ENCODE data around the gene TK2.
"Not testable (repeated sequence)": the region's sequence is repeated elsewhere in the genome, so short reads cannot be mapped to it uniquely, and the experiment has no call there.

TK2 gene

DNA sequence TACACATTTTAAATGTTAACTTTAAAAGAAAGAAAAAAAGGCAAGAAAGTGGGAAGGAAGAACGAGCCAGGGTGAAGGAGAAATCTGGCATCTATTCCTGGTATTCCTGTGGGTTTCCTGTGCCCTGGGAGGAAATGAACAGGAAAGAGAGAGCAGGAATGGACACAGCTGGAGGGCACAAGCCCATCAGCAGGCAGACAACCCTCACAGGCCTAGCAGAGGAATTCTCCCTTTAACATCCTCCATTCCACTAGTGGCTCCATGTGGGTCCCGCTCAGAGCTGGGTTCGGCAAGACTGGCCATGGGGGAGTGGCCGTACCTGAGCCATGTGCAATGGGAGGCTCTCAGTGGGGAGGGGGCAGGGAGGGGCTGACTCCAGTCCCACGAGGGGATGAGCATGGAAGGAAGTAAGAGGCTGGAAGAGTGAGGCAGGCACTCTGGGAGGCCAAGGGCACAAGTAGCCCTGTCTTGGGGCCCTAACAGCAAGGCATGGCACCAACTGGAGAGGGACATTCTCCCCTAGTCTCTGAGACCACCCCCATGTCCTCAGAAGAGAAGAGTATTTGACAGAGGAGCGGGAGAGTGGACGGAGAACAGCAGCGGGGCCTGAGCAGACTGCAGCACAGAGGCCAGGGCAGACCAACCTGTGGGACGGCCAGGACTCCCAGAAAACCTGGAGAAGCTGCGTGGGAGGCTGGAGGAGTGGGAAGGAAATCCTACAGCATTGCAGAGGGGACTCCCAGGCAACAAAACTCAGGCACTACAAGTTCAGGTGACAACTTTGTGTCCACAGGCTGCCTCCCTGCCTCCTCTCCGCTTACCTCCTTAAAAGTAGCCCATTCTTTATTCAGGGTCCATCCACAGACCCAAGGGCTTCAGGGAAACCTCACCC, 30.2 kb downstream of the TK2 start:
- DNase-seq (ENCODE audit: low read depth), result no peak

DNA sequence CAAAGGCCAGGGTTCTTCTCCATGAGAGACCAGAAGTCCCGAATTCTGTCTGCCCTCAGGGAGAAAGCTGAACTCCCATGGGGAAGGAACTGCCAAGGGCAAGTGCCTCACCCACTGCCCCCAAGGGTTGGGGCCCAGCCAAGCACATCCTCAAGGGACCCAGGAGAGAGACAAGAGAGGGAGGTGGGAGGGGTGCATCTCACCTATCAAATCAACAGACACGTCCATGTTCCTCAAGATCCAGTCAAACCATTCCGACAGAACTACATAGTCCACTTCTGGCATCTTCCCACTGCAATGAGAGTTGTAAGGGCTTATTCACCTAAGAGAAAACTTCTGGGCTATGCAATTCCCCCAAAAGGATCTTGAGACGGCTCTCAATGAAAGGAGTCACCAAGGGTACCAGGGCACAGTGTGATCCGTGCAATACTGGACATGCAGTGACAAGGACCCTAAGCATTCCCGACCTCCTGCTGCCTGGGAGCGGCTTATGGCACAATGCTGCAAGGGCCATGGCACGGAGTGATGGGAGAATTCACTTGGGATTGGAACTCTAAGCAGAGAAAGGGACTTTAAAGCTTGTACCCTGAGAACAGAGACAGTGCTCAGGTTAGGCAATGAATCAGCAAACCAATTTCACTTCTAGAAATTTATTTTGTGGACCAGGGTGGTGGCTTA, 32.2 kb downstream of the TK2 start:
- DNase-seq (ENCODE audit: low read depth), result no peak

DNA sequence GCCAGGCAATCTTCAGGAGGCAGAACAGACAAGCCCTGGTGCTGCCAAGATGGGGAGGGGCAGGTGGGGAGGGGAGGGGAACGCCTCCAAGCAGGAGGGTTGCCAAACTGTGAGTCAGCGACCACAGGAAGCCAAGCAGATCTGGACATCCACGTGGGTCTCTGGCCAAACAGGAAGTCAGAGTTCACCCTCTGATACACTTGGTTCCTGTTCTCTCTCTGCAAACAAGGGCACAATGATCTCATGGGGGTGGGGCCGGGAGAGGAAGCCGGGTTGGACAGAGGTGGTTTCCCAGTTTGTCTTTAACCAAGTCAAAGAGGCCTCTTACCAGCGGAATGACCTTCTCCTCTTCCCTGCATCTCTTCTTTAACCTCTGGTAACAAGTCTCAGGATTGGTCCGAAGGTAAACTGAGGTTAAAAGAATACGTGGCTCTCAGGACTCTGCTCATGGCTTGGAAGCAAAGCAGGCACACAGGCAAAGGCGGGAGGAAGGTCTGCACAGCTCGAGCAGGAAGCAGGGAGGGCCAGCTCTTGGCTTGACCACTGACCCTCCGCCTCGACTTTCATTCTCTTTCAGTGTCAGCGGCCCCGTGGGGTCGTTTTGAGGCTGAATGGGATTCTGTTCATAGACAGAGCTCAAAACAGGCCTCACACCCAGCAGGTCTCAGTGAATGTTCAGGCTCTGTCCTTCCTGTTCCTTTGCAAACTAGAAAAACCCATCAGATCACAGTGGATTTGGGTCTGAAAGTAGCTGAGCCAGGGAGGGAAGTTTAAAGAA, 32.9 kb downstream of the TK2 start:
- peak; percentile 68 for DNase-seq (ENCODE audit: low read depth)

DNA sequence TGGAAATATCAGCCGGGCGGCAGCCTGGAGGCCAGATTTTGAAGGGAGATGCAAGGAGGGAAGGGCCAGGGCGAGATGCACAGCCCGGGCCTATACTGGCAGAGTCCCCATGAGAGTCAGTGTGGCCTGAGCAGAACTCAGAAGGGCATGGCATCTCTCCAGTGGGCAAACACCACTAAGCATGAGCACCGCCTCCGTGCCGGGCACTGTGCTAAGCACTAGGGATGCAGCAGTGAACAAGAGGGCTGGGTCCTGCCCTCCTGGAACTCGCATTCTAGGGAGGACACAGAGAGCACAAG, 33.5 kb downstream of the TK2 start:
- no peak for DNase-seq (ENCODE audit: low read depth)

DNA sequence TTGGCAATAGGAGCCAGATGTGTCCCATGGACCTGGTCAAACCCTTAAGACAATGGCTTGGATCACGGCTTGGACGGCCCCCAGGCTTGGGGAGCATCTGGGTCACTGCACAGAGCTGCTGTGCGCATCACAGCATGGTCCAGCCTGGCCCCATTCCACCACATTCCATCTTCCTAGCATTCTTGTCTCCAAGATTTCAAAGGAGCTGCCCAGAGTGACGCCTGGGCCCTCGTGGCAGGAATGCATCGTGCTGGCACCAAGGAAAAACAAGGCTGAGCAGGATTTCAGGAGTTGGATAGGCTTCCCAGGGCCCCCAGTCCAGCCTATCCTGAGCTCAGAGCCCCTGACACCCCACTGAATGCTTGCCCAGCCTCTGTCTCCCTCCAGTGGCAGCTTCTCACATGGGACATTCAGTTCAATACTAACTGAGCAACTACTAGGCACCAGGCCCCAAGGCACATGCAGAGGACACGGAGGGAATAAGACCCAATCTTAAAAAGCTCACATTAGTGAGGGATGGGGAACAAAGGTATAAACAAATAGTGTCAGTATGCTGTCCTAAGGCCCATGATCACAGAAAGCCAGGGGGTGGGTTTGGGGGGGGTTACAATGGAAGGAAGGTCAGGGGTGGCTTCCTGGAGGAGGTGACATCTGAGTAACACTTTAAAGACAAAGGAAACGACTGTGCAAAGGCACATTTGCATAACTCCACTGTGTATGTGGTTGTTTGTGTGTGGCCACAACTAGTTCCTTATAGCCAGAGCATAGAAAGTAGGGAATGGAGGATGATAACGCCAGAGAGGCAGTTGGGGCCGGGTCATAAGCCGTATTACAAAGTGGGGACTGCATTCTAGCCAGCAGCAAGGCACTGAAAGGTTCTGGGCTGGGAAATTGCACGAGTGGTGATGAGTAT, 34.1 kb downstream of the TK2 start:
- no peak for DNase-seq (ENCODE audit: low read depth)

DNA sequence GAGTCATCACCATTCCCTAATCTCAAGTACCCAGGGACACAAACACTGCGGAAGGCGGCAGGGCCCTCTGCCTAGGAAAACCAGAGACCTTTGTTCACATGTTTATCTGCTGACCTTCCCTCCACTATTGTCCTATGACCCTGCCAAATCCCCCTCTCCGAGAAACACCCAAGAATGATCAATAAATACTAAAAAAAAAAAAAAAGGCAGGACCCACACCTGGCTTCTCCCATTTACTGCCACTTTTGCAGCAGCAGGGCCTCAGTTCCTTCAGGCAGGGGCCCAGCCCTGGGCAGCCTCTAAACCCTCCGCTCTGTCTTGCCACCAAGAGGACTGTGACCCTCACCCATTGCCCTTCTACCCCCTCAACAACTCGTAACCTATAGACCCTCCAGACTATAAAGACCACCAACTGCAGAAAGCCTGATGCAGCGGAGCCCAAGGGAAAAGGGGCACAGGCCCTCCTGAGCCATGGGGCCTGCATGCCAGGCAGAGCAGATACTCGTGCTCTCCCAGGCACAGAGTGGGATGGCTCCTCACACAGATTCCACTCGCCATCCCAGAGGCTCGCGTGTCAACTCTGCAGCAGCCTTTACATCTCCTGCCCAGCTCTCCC, 34.8 kb downstream of the TK2 start:
- not testable (repeated sequence) for DNase-seq (ENCODE audit: low read depth)

DNA sequence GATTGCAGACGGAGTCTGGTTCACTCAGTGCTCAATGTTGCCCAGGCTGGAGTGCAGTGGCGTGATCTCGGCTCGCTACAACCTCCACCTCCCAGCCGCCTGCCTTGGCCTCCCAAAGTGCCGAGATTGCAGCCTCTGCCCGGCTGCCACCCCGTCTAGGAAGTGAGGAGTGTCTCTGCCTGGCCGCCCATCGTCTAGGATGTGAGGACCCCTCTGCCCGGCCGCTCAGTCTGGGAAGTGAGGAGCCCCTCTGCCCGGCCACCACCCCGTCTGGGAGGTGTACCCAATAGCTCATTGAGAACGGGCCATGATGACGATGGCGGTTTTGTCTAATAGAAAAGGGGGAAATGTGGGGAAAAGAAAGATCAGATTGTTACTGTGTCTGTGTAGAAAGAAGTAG, 35.5 kb downstream of the TK2 start:
- DNase-seq (ENCODE audit: low read depth), result not testable (repeated sequence)

DNA sequence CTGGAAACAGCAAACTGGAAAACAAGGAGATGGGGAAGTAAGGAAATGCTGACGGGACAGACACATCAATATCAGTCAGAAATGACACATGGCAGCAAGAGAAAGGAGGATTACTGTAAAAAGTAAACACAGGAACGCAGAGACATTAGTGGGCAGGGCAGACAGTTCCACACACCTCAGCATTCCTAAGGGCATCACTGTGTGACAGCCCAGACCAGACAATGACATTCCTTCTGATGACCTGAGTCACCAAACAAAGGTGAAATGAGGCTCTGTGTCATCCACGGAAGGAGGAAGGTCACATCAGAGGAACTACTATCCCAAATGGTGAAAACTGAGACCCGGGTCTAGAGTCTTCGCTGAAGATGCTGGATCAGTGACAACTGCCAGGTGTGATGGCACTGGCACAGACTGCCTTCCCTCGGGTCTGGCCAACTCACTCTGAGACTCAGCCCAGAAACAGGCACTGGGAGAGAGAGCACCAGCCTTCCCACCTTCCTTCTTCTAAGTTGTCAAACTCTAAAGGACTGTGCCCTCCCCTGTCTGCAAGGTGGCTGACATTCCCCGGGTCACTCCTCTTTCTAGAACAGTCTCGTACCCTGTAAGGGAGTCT, 36.7 kb downstream of the TK2 start:
- DNase-seq (ENCODE audit: low read depth), result no peak

DNA sequence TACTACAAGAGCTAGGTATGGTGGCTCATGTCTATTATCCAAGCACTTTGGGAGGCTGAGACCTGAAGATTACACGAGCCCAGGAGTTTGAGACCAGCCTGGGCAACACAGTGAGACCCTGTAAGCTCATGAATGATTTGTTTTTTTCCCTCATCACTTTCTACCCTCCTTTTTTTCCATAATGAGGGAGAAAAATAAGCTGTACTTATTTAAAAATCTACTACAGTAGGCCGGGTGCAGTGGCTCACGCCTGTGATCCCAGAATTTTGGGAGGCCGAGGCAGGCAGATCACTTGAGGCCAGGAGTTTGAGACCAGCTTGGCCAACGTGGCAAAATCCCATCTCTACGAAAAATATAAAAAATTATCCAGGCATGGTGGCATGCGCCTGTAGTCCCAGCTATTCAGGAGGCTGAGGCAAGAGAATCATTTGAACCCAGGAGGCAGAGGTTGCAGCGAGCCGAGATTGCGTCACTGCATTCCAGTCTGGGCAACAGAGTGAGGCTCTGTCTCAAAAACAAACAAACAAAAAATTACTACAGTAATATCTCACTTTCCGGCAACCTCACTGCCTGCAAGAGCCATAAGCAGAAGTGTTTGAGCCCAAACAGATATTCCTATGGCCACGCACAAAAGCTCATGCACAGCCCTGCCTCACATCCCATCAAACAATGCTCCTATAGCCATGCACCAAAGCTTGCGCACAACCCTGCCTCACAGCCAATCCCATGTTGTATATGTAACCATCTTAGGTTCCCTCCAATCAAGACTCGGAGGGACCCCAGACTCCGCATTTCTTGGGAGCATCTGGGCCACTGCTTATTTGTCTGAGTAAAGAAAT, 37.4 kb downstream of the TK2 start:
- DNase-seq (ENCODE audit: low read depth), result no peak

DNA sequence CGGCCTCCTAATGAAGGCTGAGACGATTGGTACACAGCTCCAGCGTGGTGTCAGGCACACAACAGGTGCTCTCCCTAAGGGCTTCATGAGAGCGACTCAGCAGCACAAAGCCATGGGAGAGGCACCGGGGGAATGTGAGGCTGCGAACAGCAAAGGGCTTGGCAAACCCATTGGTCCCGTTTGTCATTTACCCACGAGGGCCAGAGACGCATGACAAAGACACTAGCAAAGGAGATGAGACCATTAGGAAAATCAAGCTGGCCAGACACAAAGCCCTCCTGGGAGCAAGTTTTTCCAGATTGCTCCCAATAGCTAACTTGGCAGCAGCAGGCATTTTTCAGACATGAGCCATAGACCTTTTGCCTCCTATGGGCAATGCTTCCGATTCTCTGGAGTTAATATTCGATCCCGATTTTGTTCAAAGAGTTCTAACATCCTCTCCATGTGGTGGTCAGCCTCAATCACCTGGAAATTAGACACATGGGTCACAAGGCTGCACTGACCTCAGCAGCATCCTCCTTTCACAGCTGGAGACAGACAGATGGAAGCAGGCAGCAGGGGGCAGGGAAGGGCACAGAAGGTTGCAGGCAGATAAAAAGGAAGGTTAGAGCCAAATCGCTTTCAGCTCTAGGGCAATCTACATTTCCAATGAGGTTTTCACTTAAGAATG, 38.2 kb downstream of the TK2 start:
- no peak for DNase-seq (ENCODE audit: low read depth)

DNA sequence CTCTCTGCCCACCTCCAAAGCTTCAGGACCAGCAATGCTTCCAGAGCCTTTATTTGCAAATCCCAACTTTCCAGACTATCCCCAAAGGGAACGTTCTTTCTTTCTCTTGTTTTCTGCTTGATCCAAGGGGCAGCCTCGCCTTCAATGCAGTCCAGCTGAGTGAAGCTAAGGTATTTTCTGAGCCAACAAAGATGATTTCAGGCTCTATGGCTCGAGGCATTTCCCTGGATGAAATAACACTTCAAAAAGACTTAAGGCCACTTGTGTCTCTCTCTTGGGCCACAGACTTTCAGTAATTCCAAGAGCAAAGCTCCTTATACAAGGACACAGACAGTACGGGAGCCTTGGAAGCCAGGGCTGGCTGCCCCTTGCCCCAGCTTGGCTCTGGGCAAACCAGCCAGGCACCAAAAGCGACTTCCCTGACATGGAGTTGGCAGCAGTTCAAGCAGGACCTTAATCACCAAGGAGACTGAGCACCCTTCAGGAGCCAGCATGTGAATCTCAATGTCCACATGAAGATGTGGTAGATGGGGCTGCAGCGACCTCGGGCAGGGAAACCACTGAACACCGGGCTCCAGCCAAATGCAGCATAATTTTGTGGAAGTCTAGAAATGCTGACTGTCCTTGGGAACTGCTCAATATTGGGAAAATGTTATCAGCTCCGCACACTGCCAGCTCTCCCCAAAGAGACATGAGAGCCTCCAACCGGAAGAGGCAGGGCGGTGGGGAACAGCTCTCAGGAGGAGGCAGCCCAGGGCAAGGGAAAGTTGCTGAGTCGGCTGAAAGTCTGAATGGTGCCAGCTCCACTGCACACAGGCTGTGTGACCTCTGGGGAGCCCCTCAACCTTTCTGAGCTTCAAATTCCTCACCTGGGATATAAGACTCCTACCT, 39.0 kb downstream of the TK2 start:
- no peak for DNase-seq (ENCODE audit: low read depth)

DNA sequence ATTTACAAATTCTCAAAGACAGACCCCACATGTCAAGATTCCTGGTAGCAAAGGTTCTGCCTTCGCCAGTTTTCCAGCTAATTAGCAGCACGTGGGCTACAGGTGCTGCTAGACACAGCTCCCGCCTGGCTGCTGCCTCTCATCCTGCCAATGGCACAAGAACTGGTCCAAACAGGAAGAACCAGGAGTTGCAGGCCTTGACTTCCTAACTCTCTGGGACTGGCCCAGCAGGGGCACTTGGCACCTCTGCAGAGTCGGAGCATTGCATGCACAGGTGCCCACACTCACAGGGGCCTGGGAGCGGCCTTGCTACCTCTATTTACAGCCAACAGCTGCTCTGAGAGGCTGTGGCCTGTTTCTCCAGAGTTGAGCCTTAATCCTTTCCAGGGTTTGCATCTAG, 39.6 kb downstream of the TK2 start:
- no peak for DNase-seq (ENCODE audit: low read depth)

DNA sequence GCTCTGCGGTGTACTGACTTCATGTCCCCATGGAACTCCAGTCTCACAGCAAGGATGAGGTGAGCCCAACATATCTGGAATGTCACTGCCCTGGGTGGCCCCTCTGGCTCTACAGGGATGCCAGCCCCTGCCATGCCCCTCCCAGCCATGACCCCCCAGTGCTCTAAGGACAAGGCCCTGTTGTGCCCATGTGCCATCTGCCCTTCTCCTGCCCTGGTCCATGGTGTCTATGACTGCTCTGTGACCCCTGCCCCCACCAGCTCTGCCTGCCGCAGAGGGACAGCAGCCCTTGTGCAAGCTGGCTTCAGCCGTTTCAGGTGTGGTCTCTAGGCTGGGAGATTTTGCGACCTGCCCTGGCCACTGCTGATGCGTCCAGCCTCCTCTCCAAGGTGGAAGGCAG, 40.3 kb downstream of the TK2 start:
- DNase-seq (ENCODE audit: low read depth), result no peak

DNA sequence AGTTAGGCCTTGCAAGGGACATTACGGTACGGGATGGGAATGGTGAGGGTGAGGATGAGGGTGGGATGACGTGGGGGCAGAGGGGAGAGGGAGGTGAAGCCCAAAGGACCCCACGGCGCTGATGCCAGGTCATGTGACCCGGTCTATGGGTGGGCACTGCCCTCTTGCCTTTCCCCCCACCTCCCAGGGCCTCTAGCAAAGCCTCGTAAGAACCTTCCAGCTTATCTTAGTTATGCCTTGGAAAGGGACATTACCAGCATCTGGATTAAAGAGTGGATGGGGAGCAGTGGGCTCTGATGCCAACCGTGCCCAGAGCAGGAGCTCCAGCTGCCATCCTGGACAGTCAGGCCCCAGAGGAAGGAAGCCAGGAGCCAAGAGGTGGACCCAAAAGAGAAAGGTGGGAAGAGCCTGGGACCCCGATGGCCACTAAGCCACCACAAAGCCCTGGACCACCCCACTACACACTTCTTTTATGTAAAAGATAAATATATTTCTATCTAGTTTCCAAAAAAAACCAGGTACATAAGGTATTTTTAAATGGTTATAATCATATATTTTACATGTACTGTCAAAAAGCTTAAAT, 40.9 kb downstream of the TK2 start:
- DNase-seq (ENCODE audit: low read depth), result no peak

DNA sequence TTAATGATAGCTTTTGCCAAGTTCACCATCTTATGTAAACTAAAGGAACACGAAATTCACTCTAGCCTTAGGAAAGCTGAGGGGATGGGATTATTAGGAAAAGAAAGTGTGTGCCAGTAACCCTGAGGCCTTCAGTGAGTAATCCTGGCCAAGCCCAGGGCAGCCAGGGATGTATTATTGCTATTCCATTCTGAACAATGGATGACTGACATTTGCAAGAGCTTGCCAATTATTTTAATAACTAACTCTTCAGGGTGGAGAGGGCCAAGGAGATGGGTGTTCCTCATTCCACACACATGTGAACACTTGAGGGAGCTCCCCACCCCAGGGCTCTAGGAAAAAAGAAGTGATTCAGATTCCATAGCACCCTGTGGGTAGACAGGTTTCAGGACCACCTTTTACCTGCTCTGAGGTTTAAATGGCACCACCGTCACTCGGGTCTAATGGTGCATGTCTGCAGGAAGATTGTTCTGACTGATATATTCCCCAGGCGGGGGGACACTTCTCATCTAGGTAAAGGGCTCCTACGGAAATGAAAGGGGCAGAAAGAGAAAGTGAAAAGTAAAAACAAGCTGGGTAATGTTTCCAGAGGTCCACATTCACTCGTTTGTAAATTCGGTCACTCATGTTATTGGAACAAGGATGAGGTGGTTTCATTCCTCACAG, 41.5 kb downstream of the TK2 start:
- DNase-seq (ENCODE audit: low read depth), result no peak

DNA sequence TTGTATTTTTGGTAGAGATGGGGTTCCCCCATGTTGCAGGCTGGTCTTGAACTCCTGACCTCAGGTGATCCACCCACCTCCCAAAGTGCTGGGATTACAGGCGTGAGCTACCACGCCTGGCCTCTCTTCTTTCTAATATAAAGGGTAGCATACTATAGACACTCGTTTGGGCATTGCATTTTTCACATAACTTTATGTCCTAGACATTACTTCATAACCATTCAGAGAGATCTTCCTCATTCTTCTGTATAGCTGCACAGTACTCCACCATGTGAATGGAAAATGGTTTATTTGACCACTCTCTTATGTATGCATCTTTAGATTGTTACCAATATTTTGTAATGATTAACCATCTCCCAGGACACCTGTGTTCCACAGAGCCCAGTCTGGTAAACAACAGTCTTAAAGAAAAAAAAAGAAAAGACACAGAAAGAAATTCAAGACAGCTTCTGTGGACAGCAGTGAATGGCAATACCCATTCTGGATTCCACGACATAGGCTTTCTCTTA, 42.1 kb downstream of the TK2 start:
- DNase-seq (ENCODE audit: low read depth), result no peak

DNA sequence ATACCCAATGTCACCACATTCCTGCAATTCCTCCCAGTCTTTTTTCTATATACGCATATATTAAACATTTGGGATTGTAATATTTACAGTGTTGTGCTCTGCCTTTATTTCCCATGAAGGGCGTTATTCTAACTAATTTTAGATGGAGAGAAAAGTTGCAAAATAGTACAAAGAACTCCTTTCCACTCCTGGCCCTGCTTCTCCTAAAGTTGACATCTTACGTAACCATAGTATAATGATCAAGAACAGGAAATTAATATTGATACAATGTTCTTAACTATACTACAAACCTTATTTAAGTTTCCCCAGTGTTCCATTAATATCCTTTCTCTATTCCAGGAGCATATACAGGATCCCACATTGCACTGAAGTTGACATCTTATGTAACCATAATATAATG, 46.3 kb downstream of the TK2 start:
- DNase-seq (ENCODE audit: low read depth), result no peak

All from activated T-cell treated with anti-CD3 and anti-CD28 coated beads for 24 hours (primary cell).